Measurements from ENCODE around the gene ATP10A.

- TF ChIP-seq USF2 (IDR thresholded peaks at IDR 0.05; ENCODE audit: low read length) = no peak
- TF ChIP-seq EGR1 (IDR thresholded peaks at IDR 0.05; ENCODE audit: borderline replicate concordance, low read depth, low read length) = no peak
- TF ChIP-seq TAF1 (IDR thresholded peaks at IDR 0.05; ENCODE audit: low read depth, low read length) = no peak
- no peak for TF ChIP-seq CTCF (IDR thresholded peaks at IDR 0.05; ENCODE audit: control extremely low read depth in 1 of 3, insufficient read depth in 1 of 3, low read depth in 1 of 3, low read length in 3 of 3)
- no peak for TF ChIP-seq YY1 (IDR thresholded peaks at IDR 0.05; ENCODE audit: low read depth, low read length)
- no peak for TF ChIP-seq JUN (IDR thresholded peaks at IDR 0.05; ENCODE audit: low read depth, low read length)
- no peak for TF ChIP-seq GTF2F1 (IDR thresholded peaks at IDR 0.05; ENCODE audit: borderline replicate concordance, low read depth, low read length)
- no peak for TF ChIP-seq BRCA1 (IDR thresholded peaks at IDR 0.05; ENCODE audit: low read depth, low read length)
- no peak for TF ChIP-seq POLR2AphosphoS5 (IDR thresholded peaks at IDR 0.05; ENCODE audit: low read depth, low read length)
Measured at GRCh38 chr15:25848784-25849156, 14.4 kb downstream of the ATP10A start.

Measured in H1 (cell line).